ENCODE data around the gene AHNAK2.

- TF ChIP-seq CTCF (IDR thresholded peaks at IDR 0.05; ENCODE audit: low read length) (no peak), EZH2phosphoT487 (IDR thresholded peaks at IDR 0.05; ENCODE audit: low read length) (no peak), EZH2 (optimal IDR thresholded peaks at IDR 0.05; ENCODE audit: low read depth, low read length) (no peak)
Observed at GRCh38 chr14:104925214-104925854, 52.8 kb downstream of the AHNAK2 start.

Measured in MM.1S (cell line).